Ovary (tissue), 3 donors: ENCODE data around the gene DNAJC16.

Source experiments
- CTCF ChIP-seq, 3 donors: fragments of 450-650 bp in 2 of 3; fragments of 200-600 bp in 1 of 3; IDR thresholded peaks; one replicate each; pipeline versions ENCODE4 v1.5.1 to v1.8.0; 2016 to 2022; ENCODE audit warnings: antibody characterized with exemption in 3 of 3, mild to moderate bottlenecking in 1 of 3
- EP300 ChIP-seq: sonication (generic); formaldehyde crosslinking; IDR thresholded peaks from one replicate; pipeline ENCODE4 v1.6.1; 2017; ENCODE audit warnings: antibody characterized with exemption
- POLR2A ChIP-seq: fragments of 450-650 bp; IDR thresholded peaks from one replicate; pipeline ENCODE4 v1.6.1; 2017; ENCODE audit warnings: antibody characterized with exemption, mild to moderate bottlenecking, moderate library complexity
- donor health status: DM: no; HTN: no; CAD: no.

- TF ChIP-seq CTCF (IDR thresholded peaks at IDR 0.05), result no peak
- TF ChIP-seq POLR2A, result no peak
- no peak for TF ChIP-seq EP300
These were observed 19.4 kb upstream of the DNAJC16 start for GRCh38 chr1:15507278-15507677.
